ENCODE data around the gene CDSN.

The CDSN gene

GRCh38 chr6:31125162-31125561, 4.9 kb upstream of the CDSN start:
- no peak for TF ChIP-seq CTCF (conservative IDR thresholded peaks at IDR 0.05; ENCODE audit: low read depth, low read length)
- DNase-seq (ENCODE audit: low read depth), result no peak
- H3K4me3 ChIP-seq (ENCODE audit: low read length), result no peak overlapping the region

GRCh38 chr6:31122791-31123706, 2.8 kb upstream of the CDSN start:
- DNase-seq (ENCODE audit: low read depth), result peak; percentile 73
- no peak for TF ChIP-seq CTCF (conservative IDR thresholded peaks at IDR 0.05; ENCODE audit: low read depth, low read length)
- no peak overlapping the region for H3K4me3 ChIP-seq (ENCODE audit: low read length)

- DNase-seq (ENCODE audit: low read depth), result no peak
- H3K4me3 ChIP-seq (ENCODE audit: low read length), result no peak overlapping the region
- TF ChIP-seq CTCF (conservative IDR thresholded peaks at IDR 0.05; ENCODE audit: low read depth, low read length), result no peak
Measured at GRCh38 chr6:31121131-31121790, 1.0 kb upstream of the CDSN start.

GRCh38 chr6:31118178-31118577, 2.1 kb downstream of the CDSN start:
- no peak for TF ChIP-seq CTCF (conservative IDR thresholded peaks at IDR 0.05; ENCODE audit: low read depth, low read length)
- no peak for DNase-seq (ENCODE audit: low read depth)
- no peak overlapping the region for H3K4me3 ChIP-seq (ENCODE audit: low read length)

- DNase-seq (ENCODE audit: low read depth), result no peak
- no peak overlapping the region for H3K4me3 ChIP-seq (ENCODE audit: low read length)
- no peak for TF ChIP-seq CTCF (conservative IDR thresholded peaks at IDR 0.05; ENCODE audit: low read depth, low read length)
Measured at GRCh38 chr6:31116661-31117385, 3.4 kb downstream of the CDSN start.

- no peak for DNase-seq (ENCODE audit: low read depth)
- TF ChIP-seq CTCF (conservative IDR thresholded peaks at IDR 0.05; ENCODE audit: low read depth, low read length), result no peak
Measured at GRCh38 chr6:31115941-31116560, 4.2 kb downstream of the CDSN start.

More at GRCh38 chr6:31115941-31116560, 4.2 kb downstream of the CDSN start:
- no peak overlapping the region for H3K4me3 ChIP-seq (ENCODE audit: low read length)

Data from retinal pigment epithelial cell (primary cell).